ENCODE measurements around the gene YKT6.

The YKT6 gene

DNA sequence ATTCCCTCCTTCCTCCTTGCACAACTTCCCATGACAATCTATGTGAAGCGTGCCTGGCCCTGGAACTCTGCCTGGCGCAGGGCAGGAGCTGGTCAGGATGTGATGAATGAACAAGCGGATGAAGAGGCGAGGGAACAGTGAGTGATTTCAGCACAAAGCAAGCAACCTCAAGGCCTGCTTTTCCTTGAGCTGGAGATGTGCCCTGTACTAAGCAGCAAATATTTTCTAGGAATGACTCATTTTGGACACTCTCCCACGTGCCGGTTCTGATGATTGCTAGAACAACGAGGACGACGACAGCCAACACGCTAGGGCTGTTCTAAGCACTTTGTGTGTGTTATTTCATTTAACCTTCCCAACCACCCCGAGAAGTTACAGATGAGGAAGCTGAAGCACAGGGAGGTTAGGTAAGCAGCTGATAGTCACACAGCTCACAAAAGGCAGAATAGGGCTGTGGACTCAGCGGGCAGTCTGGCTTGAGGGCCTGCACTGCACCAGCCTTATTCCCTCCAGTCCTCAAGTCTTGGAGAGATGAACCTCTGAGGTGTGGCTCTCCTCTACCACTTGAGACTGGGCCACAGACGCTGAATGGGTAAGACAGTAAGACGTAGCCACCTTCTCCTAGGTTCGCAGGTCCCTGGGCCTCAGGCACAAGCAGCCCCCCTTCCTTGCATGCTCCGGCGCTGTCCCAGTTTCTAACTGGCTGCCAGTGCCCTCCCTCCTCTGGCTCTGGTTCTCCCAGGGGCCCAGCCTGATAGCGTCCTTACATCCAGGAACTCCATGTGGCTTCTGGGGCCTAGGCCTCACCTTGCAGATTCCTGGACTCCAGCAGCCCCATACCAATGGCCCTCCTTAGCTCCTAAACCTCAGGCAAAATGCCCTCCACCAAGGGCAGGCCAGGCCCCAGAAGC is 59.0 kb downstream of the YKT6 start:
- H3K4me3 ChIP-seq (ENCODE audit: low read depth, low read length), result no peak overlapping the region
- TF ChIP-seq, protein P1, sequence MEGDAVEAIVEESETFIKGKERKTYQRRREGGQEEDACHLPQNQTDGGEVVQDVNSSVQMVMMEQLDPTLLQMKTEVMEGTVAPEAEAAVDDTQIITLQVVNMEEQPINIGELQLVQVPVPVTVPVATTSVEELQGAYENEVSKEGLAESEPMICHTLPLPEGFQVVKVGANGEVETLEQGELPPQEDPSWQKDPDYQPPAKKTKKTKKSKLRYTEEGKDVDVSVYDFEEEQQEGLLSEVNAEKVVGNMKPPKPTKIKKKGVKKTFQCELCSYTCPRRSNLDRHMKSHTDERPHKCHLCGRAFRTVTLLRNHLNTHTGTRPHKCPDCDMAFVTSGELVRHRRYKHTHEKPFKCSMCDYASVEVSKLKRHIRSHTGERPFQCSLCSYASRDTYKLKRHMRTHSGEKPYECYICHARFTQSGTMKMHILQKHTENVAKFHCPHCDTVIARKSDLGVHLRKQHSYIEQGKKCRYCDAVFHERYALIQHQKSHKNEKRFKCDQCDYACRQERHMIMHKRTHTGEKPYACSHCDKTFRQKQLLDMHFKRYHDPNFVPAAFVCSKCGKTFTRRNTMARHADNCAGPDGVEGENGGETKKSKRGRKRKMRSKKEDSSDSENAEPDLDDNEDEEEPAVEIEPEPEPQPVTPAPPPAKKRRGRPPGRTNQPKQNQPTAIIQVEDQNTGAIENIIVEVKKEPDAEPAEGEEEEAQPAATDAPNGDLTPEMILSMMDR (IDR thresholded peaks at IDR 0.05; ENCODE audit: low read depth, low read length), result no peak
- peak; percentile 85 for DNase-seq (ENCODE audit: low read depth, low spot score)
- in situ Hi-C loops (cut with HindIII; ENCODE audit: low sequenced_read_pairs), result no loop called here

DNA sequence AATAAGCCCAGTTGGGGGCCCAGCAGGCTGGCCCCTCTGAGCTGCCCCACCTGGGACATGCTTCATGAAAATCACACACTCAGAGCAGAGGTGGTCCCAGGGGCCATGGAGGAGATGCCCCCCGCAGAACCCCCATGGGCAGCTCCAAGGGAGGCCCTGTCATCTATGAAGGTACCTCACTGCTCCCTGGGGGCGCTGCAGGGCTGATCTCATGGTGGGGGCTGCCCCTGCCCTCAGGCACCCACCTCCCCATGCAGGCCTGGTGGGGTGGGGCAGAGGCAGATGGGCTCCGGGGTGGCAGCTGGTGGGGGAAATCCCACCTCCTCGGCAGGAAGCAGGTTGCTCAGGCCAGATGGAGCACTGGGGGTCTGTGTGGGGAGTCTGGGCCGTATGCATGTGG is 60.5 kb downstream of the YKT6 start:
- no peak overlapping the region for H3K4me3 ChIP-seq (ENCODE audit: low read depth, low read length)
- in situ Hi-C loops (cut with HindIII; ENCODE audit: low sequenced_read_pairs), result no loop called here
- DNase-seq (ENCODE audit: low read depth, low spot score), result no peak
- TF ChIP-seq, protein P1 (IDR thresholded peaks at IDR 0.05; ENCODE audit: low read depth, low read length), result no peak

DNA sequence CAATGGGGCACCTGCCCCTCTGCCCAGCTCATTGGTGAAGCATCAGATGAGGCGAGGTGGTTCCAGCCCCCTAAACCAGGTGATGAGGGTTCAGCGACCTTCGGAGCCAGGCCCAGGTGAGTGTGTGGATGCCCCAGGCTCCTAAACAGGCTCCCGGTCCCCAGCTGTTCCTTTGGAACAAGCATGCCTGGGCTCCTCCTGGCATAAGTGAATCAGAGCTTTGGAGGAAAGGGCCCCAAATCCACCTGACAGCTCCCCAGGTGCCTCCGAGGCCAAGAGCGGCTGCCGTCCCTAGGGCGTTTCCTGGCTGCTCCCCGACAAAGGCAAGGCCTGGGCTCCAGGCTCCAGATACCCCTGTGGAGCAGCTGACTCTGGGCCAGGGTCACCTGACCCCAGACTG is 61.3 kb downstream of the YKT6 start:
- H3K4me3 ChIP-seq (ENCODE audit: low read depth, low read length), result no peak overlapping the region
- TF ChIP-seq, protein P1 (IDR thresholded peaks at IDR 0.05; ENCODE audit: low read depth, low read length), result no peak
- DNase-seq (ENCODE audit: low read depth, low spot score), result no peak
- in situ Hi-C loops (cut with HindIII; ENCODE audit: low sequenced_read_pairs), result no loop called here

DNA sequence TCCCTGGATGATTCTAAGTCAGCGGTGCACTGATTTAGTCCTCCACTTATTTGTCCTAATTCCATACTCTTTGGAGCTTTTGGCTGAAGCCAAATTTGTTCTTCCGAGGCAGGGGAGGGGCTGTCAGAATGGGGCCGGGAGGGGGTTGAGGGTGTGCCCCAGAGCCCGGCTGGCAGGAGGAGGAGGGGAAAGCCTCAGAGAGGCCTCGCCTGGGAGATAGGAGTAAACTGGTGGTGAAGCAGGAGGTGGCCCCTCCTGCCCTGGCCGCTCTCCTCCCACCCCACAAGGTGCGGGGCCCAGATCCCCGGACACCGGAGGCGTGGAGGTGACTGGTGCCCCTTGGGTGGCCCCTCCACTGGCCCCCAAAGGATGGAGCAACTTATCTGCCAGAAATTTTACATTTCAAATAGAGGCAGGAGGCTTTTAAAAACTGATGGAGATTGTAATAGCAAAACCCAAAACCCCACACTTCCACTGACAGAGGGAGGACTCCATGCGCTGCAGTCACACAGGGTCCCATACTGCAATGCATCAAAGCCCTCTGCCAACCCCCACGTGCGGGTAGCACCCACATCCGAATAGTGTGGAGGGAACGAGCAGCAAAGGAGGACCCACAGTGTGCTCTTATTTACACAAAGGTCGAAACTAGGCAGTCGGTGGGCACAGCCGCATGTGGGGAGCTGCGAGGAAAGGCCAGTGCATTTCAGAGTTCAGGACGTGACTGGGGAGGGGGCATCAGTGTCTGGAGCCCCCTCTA is 62.7 kb downstream of the YKT6 start:
- H3K4me3 ChIP-seq (ENCODE audit: low read depth, low read length), result no peak overlapping the region
- in situ Hi-C loops (cut with HindIII; ENCODE audit: low sequenced_read_pairs), result no loop called here
- no peak for DNase-seq (ENCODE audit: low read depth, low spot score)
- TF ChIP-seq, protein P1 (IDR thresholded peaks at IDR 0.05; ENCODE audit: low read depth, low read length), result no peak
